WTC11 (cell line): ENCODE measurements around the gene SMG7. TPM values are rescaled to one million over a fixed set of nuclear protein-coding genes. Genes with fewer than 3 reads are reported as not detected.

ENCODE experiments used
- ATAC-seq: fragments of 200-7000 bp; cut with Tn5 transposase; 2 replicates; pipeline ENCODE4 v1.10.0; 2021; ENCODE audit warnings: mild to moderate bottlenecking, moderate library complexity
- CTCF ChIA-PET: fragments of 300-600 bp; sonication (Branson Sonifier 250); formaldehyde crosslinking; loops from one replicate; lab custom pipeline; 2021; ENCODE audit warnings: antibody characterized with exemption; lab: Charles Lee
- POLR2A ChIA-PET: fragments of 350-600 bp; sonication (Branson Sonifier 250); formaldehyde crosslinking; loops from one replicate; lab custom pipeline; 2021; ENCODE audit warnings: antibody characterized with exemption; lab: Charles Lee
- DNase-seq: peaks from one replicate; pipeline ENCODE4 v3.0.0; 2021; ENCODE audit warnings: low spot score
- H3K27ac Mint-ChIP-seq: 2 replicates; pipeline ENCODE4 v1.8.0; 2021; ENCODE audit warnings: mixed read lengths
- H3K27me3 Mint-ChIP-seq: 2 replicates; pipeline ENCODE4 v1.8.0; 2021; ENCODE audit warnings: low read depth, mild to moderate bottlenecking, moderate library complexity, mixed read lengths
- H3K36me3 Mint-ChIP-seq: 2 replicates; pipeline ENCODE4 v1.8.0; 2021; ENCODE audit warnings: mixed read lengths
- H3K4me1 Mint-ChIP-seq: 2 replicates; pipeline ENCODE4 v1.8.0; 2022; ENCODE audit warnings: mixed read lengths
- H3K4me3 Mint-ChIP-seq: 2 replicates; pipeline ENCODE4 v1.8.0; 2021; ENCODE audit warnings: mild to moderate bottlenecking, moderate library complexity, mixed read lengths
- H3K9me3 Mint-ChIP-seq: 2 replicates; pipeline ENCODE4 v1.8.0; 2021; ENCODE audit warnings: mixed read lengths
- ATF1 ChIP-seq: sonication (generic); formaldehyde crosslinking; IDR thresholded peaks from 2 replicates; pipeline ENCODE4 v1.8.1; 2023; ENCODE audit warnings: mild to moderate bottlenecking, moderate library complexity, missing genetic modification reagents
- ATF6 ChIP-seq: sonication (generic); formaldehyde crosslinking; IDR thresholded peaks from 2 replicates; pipeline ENCODE4 v1.8.1; 2023; ENCODE audit warnings: mild to moderate bottlenecking, missing genetic modification reagents
- E2F1 ChIP-seq: sonication (generic); formaldehyde crosslinking; IDR thresholded peaks from 2 replicates; pipeline ENCODE4 v1.8.0; 2022; ENCODE audit warnings: mild to moderate bottlenecking, missing genetic modification reagents
- ELF4 ChIP-seq: sonication (generic); formaldehyde crosslinking; IDR thresholded peaks from 2 replicates; pipeline ENCODE4 v1.8.1; 2022; ENCODE audit warnings: low read depth, mild to moderate bottlenecking, moderate library complexity, missing genetic modification reagents
- ESRRA ChIP-seq: sonication (generic); formaldehyde crosslinking; IDR thresholded peaks from 2 replicates; pipeline ENCODE4 v1.8.1; 2022; ENCODE audit warnings: mild to moderate bottlenecking, missing genetic modification reagents, borderline replicate concordance
- GTF2I ChIP-seq: fragments of 250-450 bp; sonication (Bioruptor Pico); conservative IDR thresholded peaks from 2 replicates; pipeline ENCODE4 v1.4.0; 2021; ENCODE audit warnings: mild to moderate bottlenecking
- HMGA2 ChIP-seq: fragments of 250-450 bp; sonication (Bioruptor Pico); IDR thresholded peaks from 2 replicates; pipeline ENCODE4 v1.4.0; 2021; ENCODE audit warnings: mild to moderate bottlenecking, moderate library complexity
- KAT7 ChIP-seq: sonication (generic); formaldehyde crosslinking; IDR thresholded peaks from 2 replicates; pipeline ENCODE4 v1.8.1; 2023; ENCODE audit warnings: missing genetic modification reagents, mild to moderate bottlenecking, borderline replicate concordance
- NR1H2 ChIP-seq: sonication (generic); formaldehyde crosslinking; IDR thresholded peaks from 2 replicates; pipeline ENCODE4 v1.9.0; 2021; ENCODE audit warnings: mild to moderate bottlenecking, moderate library complexity, missing genetic modification reagents
- NR2C2 ChIP-seq: sonication (generic); formaldehyde crosslinking; IDR thresholded peaks from 2 replicates; pipeline ENCODE4 v1.8.0; 2022; ENCODE audit warnings: mild to moderate bottlenecking, missing genetic modification reagents
- OVOL2 ChIP-seq: fragments of 250-450 bp; sonication (Bioruptor Pico); IDR thresholded peaks from 2 replicates; pipeline ENCODE4 v1.9.0; 2021; ENCODE audit warnings: mild to moderate bottlenecking, borderline replicate concordance
- PRRX2 ChIP-seq: fragments of 250-450 bp; sonication (Bioruptor Pico); IDR thresholded peaks from 2 replicates; pipeline ENCODE4 v1.8.0; 2021; ENCODE audit warnings: mild to moderate bottlenecking
- SOX15 ChIP-seq: fragments of 250-450 bp; sonication (Bioruptor Pico); IDR thresholded peaks from 2 replicates; pipeline ENCODE4 v1.9.0; 2021; ENCODE audit warnings: mild to moderate bottlenecking
- TEAD1 ChIP-seq: sonication (generic); formaldehyde crosslinking; IDR thresholded peaks from 2 replicates; pipeline ENCODE4 v1.8.0; 2022; ENCODE audit warnings: mild to moderate bottlenecking, missing genetic modification reagents
- TEAD4 ChIP-seq: sonication (generic); formaldehyde crosslinking; IDR thresholded peaks from 2 replicates; pipeline ENCODE4 v1.8.0; 2022; ENCODE audit warnings: mild to moderate bottlenecking, missing genetic modification reagents
- USF1 ChIP-seq: sonication (generic); formaldehyde crosslinking; IDR thresholded peaks from 2 replicates; pipeline ENCODE4 v1.8.0; 2022; ENCODE audit warnings: mild to moderate bottlenecking, missing genetic modification reagents
- ZBTB21 ChIP-seq: sonication (generic); formaldehyde crosslinking; IDR thresholded peaks from 2 replicates; pipeline ENCODE4 v1.8.1; 2023; ENCODE audit warnings: mild to moderate bottlenecking, missing genetic modification reagents, borderline replicate concordance
- ZMAT4 ChIP-seq: fragments of 250-450 bp; sonication (Bioruptor Pico); IDR thresholded peaks from 2 replicates; pipeline ENCODE4 v1.9.0; 2021; ENCODE audit warnings: mild to moderate bottlenecking
- ZNF416 ChIP-seq: fragments of 250-450 bp; sonication (Bioruptor Pico); IDR thresholded peaks from 2 replicates; pipeline ENCODE4 v1.9.0; 2021; ENCODE audit warnings: mild to moderate bottlenecking, inconsistent platforms
- ZNF423 ChIP-seq: fragments of 250-450 bp; sonication (Bioruptor Pico); IDR thresholded peaks from 2 replicates; pipeline ENCODE4 v2.1.2; 2022; ENCODE audit warnings: mild to moderate bottlenecking, moderate library complexity
- total RNA-seq: library from RNA; stranded (reverse); gene quantifications from 3 replicates; pipeline ENCODE4 v1.2.3, GENCODE V29; 2021

SMG7 gene
- total RNA-seq, 1 experiment from 2014 or later, result 57.8 TPM

GRCh38 chr1:183457449-183457848 lies 14.8 kb upstream of the SMG7 start:
- no peak for DNase-seq
- Mint-ChIP-seq H3K27me3 (no peaks in the 10 kb centered on the region), H3K36me3 (no peaks in the 10 kb centered on the region)
- CTCF ChIA-PET, result interaction anchor here (0.6 kb wide), 1 partner anchor 194 kb away, joined by 4 read pairs; no protein-coding TSS in a partner anchor
- no peak for ATAC-seq
- TF ChIP-seq HMGA2 (CRISPR knock-in tag), result no peak
- no peak for TF ChIP-seq ZNF423
- TF ChIP-seq ZNF416 (CRISPR knock-in tag), result no peak
- TF ChIP-seq NR1H2 (CRISPR knock-in tag), result no peak
- TF ChIP-seq USF1 (CRISPR knock-in tag), result no peak
- TF ChIP-seq E2F1 (CRISPR knock-in tag), result no peak
- TF ChIP-seq ESRRA, result no peak
- TF ChIP-seq GTF2I, result no peak
- TF ChIP-seq ZBTB21, result no peak
- TF ChIP-seq ATF1 (CRISPR knock-in tag), result no peak
- TF ChIP-seq PRRX2 (CRISPR knock-in tag), result no peak
- TF ChIP-seq ATF6 (CRISPR knock-in tag), result no peak
- no peak for TF ChIP-seq OVOL2 (CRISPR knock-in tag)
- TF ChIP-seq NR2C2 (CRISPR knock-in tag), result no peak
- TF ChIP-seq ZMAT4 (CRISPR knock-in tag), result no peak
- no peak for TF ChIP-seq TEAD4 (CRISPR knock-in tag)
- TF ChIP-seq, all 79 proteins: peak for 0
- POLR2A ChIA-PET, result no interaction called here
- Mint-ChIP-seq H3K9me3 (0 out of 2 replicates have a peak, but pooled peaks cover 3% of the 10 kb centered on the region), H3K27ac (no peak overlapping the region), H3K4me1 (peaks cover 26% of the 10 kb centered on the region), H3K4me3 (no peak overlapping the region)

- Mint-ChIP-seq H3K4me1 (peaks cover 40% of the 10 kb centered on the region), H3K27ac (peak overlapping the region; percentile 83), H3K27me3 (no peaks in the 10 kb centered on the region), H3K4me3 (no peak overlapping the region), H3K36me3 (no peaks in the 10 kb centered on the region), H3K9me3 (0 out of 2 replicates have a peak, but pooled peaks cover 3% of the 10 kb centered on the region)
- CTCF ChIA-PET, result interaction anchor here (0.7 kb wide), 1 partner anchor 11 kb away, joined by 3 read pairs; no protein-coding TSS in a partner anchor
- POLR2A ChIA-PET, result no interaction called here
- ATAC-seq (no peak), DNase-seq (no peak)
- TF ChIP-seq KAT7 (CRISPR knock-in tag) (no peak), ELF4 (CRISPR knock-in tag) (no peak)
Measured at GRCh38 chr1:183460596-183460995, 11.7 kb upstream of the SMG7 start.

GRCh38 chr1:183461350-183461749 lies 10.9 kb upstream of the SMG7 start:
- Mint-ChIP-seq H3K36me3 (no peaks in the 10 kb centered on the region), H3K27ac (peak overlapping the region; percentile 83), H3K27me3 (no peaks in the 10 kb centered on the region), H3K4me1 (peaks cover 40% of the 10 kb centered on the region), H3K4me3 (peak overlapping the region; percentile 29), H3K9me3 (no peaks in the 10 kb centered on the region)
- ATAC-seq, result peak; percentile 72
- no peak for TF ChIP-seq SOX15 (CRISPR knock-in tag)
- TF ChIP-seq TEAD1 (CRISPR knock-in tag), result peak; percentile 20; the same call in 1 of the 2 replicates
- ChIA-PET CTCF (interaction anchor here (0.7 kb wide), 2 partner anchors 153 to 166 kb away, joined by 3 to 4 read pairs; no protein-coding TSS in a partner anchor), POLR2A (no interaction called here)
- DNase-seq, result no peak
